ACC112 (cell line): ENCODE measurements around the gene ATP5PO.

ENCODE experiments used
- H2AFZ ChIP-seq: fragments of 200-600 bp; sonication (generic); one replicate; pipeline ENCODE4 v1.6.0; 2017; ENCODE audit warnings: antibody characterized with exemption, low read length; ENCODE audit not compliant: unreplicated experiment
- H3K27ac ChIP-seq: fragments of 200-600 bp; sonication (generic); 2 replicates; pipeline ENCODE4 v1.5.1; 2014; ENCODE audit warnings: low read depth, mild to moderate bottlenecking, antibody characterized with exemption, low read length, moderate library complexity
- H3K27me3 ChIP-seq: fragments of 200-600 bp; sonication (generic); 2 replicates; pipeline ENCODE4 v1.6.1; 2014; ENCODE audit warnings: mild to moderate bottlenecking, antibody characterized with exemption, low read length, moderate library complexity, mixed read lengths; ENCODE audit not compliant: insufficient read depth
- H3K36me3 ChIP-seq: fragments of 200-600 bp; sonication (generic); 2 replicates; pipeline ENCODE4 v1.6.1; 2016; ENCODE audit warnings: mild to moderate bottlenecking, antibody characterized with exemption, low read length, moderate library complexity, mixed read lengths; ENCODE audit not compliant: insufficient read depth
- H3K4me1 ChIP-seq: fragments of 200-600 bp; sonication (generic); one replicate; pipeline ENCODE4 v1.6.1; 2016; ENCODE audit warnings: low read length, mixed read lengths; ENCODE audit not compliant: insufficient read depth, unreplicated experiment, control insufficient read depth
- H3K4me3 ChIP-seq: fragments of 200-600 bp; sonication (generic); 2 replicates; pipeline ENCODE4 v1.5.1; 2014; ENCODE audit warnings: mild to moderate bottlenecking, low read depth, low read length
- H3K79me2 ChIP-seq: fragments of 200-600 bp; sonication (generic); one replicate; pipeline ENCODE4 v1.6.0; 2016; ENCODE audit warnings: low read length; ENCODE audit not compliant: control insufficient read depth, unreplicated experiment, insufficient read depth

Gene ATP5PO

GRCh38 chr21:33949516-33950430 lies 34.2 kb upstream of the ATP5PO start:
- Histone ChIP-seq H3K4me1 (peaks cover 17% of the 10 kb centered on the region), H2AFZ (peak overlapping the region; percentile 79), H3K36me3 (no peaks in the 10 kb centered on the region), H3K79me2 (no peaks in the 10 kb centered on the region), H3K27ac (no peak overlapping the region), H3K27me3 (no peaks in the 10 kb centered on the region), H3K4me3 (no peak overlapping the region)

- no peak overlapping the region for H3K4me3 ChIP-seq
- H3K79me2 ChIP-seq = no peaks in the 10 kb centered on the region
- H2AFZ ChIP-seq = peak overlapping the region; percentile 79
- peak overlapping the region; percentile 61; the same call in 1 of the 2 replicates for H3K27ac ChIP-seq
- H3K4me1 ChIP-seq = peaks cover 17% of the 10 kb centered on the region
- no peaks in the 10 kb centered on the region for H3K36me3 ChIP-seq
- H3K27me3 ChIP-seq = no peaks in the 10 kb centered on the region
Measured at GRCh38 chr21:33948951-33949444, 33.4 kb upstream of the ATP5PO start.

- no peaks in the 10 kb centered on the region for H3K79me2 ChIP-seq
- H3K4me3 ChIP-seq = peak overlapping the region; percentile 70
- no peaks in the 10 kb centered on the region for H3K36me3 ChIP-seq
- peak overlapping the region; percentile 79 for H2AFZ ChIP-seq
- peak overlapping the region; percentile 61 for H3K27ac ChIP-seq
- no peaks in the 10 kb centered on the region for H3K27me3 ChIP-seq
- H3K4me1 ChIP-seq = peaks cover 17% of the 10 kb centered on the region
Measured at GRCh38 chr21:33948096-33948950, 32.7 kb upstream of the ATP5PO start.

GRCh38 chr21:33947451-33948095 lies 32.0 kb upstream of the ATP5PO start:
- Histone ChIP-seq H3K36me3 (no peaks in the 10 kb centered on the region), H3K27ac (peak overlapping the region; percentile 61), H3K4me3 (peak overlapping the region; percentile 70), H3K27me3 (no peaks in the 10 kb centered on the region), H3K4me1 (peaks cover 17% of the 10 kb centered on the region), H3K79me2 (no peaks in the 10 kb centered on the region), H2AFZ (peak overlapping the region; percentile 79)

- peaks cover 17% of the 10 kb centered on the region for H3K4me1 ChIP-seq
- no peak overlapping the region for H3K4me3 ChIP-seq
- H2AFZ ChIP-seq = no peak overlapping the region
- H3K36me3 ChIP-seq = no peaks in the 10 kb centered on the region
- no peak overlapping the region for H3K27ac ChIP-seq
- no peaks in the 10 kb centered on the region for H3K79me2 ChIP-seq
- no peaks in the 10 kb centered on the region for H3K27me3 ChIP-seq
Measured at GRCh38 chr21:33945652-33946270, 30.2 kb upstream of the ATP5PO start.

- Histone ChIP-seq H3K27me3 (no peaks in the 10 kb centered on the region), H3K4me1 (peaks cover 17% of the 10 kb centered on the region), H3K4me3 (no peak overlapping the region), H3K36me3 (no peaks in the 10 kb centered on the region), H2AFZ (no peak overlapping the region), H3K27ac (no peak overlapping the region), H3K79me2 (no peaks in the 10 kb centered on the region)
Measured at GRCh38 chr21:33944185-33944763, 28.7 kb upstream of the ATP5PO start.

GRCh38 chr21:33943293-33943692 lies 27.7 kb upstream of the ATP5PO start:
- Histone ChIP-seq H3K27ac (no peak overlapping the region), H3K36me3 (no peaks in the 10 kb centered on the region), H3K79me2 (no peaks in the 10 kb centered on the region), H3K27me3 (no peaks in the 10 kb centered on the region), H3K4me3 (no peak overlapping the region), H3K4me1 (peaks cover 10% of the 10 kb centered on the region), H2AFZ (no peak overlapping the region)

GRCh38 chr21:33942426-33942825 lies 26.8 kb upstream of the ATP5PO start:
- no peaks in the 10 kb centered on the region for H3K36me3 ChIP-seq
- no peaks in the 10 kb centered on the region for H3K27me3 ChIP-seq
- no peak overlapping the region for H3K4me3 ChIP-seq
- no peak overlapping the region for H3K27ac ChIP-seq
- H3K79me2 ChIP-seq = no peaks in the 10 kb centered on the region
- H2AFZ ChIP-seq = no peak overlapping the region
- peaks cover 6% of the 10 kb centered on the region for H3K4me1 ChIP-seq

- H3K27me3 ChIP-seq = no peaks in the 10 kb centered on the region
- H3K4me1 ChIP-seq = no peaks in the 10 kb centered on the region
- no peaks in the 10 kb centered on the region for H3K79me2 ChIP-seq
- no peak overlapping the region for H3K27ac ChIP-seq
- no peak overlapping the region for H2AFZ ChIP-seq
- H3K4me3 ChIP-seq = no peak overlapping the region
- no peaks in the 10 kb centered on the region for H3K36me3 ChIP-seq
Measured at GRCh38 chr21:33940881-33941245, 25.3 kb upstream of the ATP5PO start.
